Stimulated activated naive CD4-positive, alpha-beta T cell treated with Interleukin-2 at 50 U/mL for 16 hours (primary cell): ENCODE data around the gene GNA15.
A peak's percentile ranks its signal among the peaks of the same experiment; 100 is the strongest.

Experiments
- DNase-seq: peaks from one replicate; lab custom pipeline; 2025; lab: John Stamatoyannopoulos, UW

Gene GNA15

DNA sequence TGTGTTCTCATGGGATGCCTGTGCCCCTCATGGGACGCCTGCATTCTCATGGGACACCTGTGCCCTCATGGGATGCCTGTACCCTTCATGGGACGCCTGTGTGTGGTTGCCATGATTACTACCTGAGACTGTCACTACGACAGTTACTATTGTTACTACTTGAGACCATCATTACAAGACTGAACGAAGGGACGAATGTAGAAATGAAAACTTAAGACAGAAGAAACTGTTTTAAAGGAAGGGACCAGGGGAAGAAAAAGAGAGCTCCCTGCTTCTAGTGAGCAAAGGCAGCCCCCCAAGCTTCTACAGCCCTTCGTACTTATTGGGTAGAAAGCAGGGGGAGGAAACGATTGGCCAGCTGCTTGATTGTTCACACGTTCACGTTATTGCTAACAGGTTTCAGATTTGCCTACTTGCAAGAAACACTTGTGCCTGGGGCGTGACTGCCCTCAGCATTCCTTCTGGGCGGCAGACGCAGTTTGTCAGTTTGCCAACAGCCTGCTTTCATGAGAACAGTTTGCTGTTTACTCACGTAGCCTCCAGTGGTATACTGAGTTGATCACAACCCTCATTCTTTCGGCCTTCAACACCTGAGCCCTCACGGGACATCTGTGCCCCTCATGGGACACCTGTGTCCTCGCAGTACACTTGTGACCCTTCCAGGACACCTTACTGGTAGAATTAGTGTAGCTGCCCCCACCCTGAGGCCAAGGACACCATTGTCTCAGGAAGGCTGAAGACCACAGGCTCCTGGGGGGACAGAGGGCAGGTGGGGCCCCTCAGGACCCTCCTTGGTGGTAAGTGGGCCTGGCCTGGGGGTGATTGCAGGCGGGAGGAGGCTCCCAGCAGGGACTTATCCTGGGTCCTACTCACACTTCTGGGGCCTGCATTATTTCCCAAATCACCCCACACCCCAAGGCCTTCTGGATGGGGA is 40.2 kb downstream of the GNA15 start:
- DNase-seq, result peak; percentile 14

DNA sequence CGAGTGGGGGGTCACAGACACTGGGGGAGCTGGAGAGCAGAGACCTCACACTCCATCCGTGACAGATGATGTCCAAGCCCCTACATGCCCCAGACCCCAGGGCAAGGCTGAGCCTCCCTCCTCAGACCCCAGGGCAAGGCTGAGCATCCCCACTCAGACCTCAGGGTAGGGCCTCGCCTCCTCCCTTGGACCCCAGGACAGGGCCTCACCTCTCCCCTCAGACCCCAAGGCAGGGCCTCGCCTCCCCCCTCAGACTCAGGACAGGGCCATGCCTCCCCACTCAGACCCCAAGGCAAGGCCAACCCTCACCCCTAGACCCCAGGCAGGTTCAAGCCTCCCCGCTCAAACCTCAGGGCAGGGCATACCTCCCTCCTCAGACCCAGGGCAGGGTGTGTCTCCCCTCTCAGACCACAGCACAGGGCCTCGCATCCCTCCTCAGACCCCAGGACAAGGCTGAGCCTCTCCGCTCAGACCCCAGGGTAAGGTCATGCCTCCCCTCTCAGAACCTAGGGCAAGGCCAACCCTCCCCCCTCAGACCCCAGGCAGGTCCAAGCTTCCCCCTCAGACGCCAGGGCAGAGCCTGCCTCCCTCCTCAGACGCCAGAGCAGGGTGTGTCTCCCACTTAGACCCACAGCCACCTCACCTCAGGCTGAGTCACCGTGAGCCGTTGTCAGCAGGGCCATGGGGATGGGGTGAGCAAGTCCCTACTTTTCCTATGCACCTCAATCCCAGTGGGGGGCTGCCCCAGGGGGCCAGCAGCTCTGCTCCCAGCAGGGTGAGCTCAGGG is 41.1 kb downstream of the GNA15 start:
- DNase-seq, result peak; percentile 67

DNA sequence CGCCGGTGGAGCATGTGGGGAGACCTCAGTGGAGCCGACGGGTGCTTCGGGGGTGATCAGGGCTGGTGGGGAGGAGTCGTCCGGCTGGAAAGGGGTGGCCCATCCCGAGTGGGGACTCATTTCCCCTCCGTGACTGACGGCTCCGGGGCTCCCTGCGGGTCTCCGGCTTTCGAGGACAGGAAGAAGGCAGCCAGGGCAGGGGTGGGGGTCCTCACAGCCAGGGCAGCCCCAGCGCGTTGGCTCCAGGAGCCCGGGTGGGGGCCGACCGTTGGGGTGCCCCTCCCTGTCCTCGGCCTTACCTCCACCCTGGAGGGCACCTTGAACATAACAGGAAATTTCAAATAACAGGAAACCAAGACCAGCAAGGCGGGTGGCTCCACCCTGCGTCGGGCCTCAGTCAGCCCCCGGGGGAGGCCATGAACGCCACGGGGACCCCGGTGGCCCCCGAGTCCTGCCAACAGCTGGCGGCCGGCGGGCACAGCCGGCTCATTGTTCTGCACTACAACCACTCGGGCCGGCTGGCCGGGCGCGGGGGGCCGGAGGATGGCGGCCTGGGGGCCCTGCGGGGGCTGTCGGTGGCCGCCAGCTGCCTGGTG is 42.6 kb downstream of the GNA15 start, which contains the start of gene S1PR4:
S1PR4 (plus strand) TSS at position 393 of the 596 bp plus-strand sequence; CDS start at position 417, 24 bp downstream.
- DNase-seq, result peak; percentile 52

DNA sequence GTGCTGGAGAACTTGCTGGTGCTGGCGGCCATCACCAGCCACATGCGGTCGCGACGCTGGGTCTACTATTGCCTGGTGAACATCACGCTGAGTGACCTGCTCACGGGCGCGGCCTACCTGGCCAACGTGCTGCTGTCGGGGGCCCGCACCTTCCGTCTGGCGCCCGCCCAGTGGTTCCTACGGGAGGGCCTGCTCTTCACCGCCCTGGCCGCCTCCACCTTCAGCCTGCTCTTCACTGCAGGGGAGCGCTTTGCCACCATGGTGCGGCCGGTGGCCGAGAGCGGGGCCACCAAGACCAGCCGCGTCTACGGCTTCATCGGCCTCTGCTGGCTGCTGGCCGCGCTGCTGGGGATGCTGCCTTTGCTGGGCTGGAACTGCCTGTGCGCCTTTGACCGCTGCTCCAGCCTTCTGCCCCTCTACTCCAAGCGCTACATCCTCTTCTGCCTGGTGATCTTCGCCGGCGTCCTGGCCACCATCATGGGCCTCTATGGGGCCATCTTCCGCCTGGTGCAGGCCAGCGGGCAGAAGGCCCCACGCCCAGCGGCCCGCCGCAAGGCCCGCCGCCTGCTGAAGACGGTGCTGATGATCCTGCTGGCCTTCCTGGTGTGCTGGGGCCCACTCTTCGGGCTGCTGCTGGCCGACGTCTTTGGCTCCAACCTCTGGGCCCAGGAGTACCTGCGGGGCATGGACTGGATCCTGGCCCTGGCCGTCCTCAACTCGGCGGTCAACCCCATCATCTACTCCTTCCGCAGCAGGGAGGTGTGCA is 43.3 kb downstream of the GNA15 start:
- peak; percentile 14 for DNase-seq

GRCh38 chr19:3179739-3180293 is 44.0 kb downstream of the GNA15 start:
- peak; percentile 59 for DNase-seq

GRCh38 chr19:3183721-3184641 is 48.1 kb downstream of the GNA15 start:
- DNase-seq, result no peak

DNA sequence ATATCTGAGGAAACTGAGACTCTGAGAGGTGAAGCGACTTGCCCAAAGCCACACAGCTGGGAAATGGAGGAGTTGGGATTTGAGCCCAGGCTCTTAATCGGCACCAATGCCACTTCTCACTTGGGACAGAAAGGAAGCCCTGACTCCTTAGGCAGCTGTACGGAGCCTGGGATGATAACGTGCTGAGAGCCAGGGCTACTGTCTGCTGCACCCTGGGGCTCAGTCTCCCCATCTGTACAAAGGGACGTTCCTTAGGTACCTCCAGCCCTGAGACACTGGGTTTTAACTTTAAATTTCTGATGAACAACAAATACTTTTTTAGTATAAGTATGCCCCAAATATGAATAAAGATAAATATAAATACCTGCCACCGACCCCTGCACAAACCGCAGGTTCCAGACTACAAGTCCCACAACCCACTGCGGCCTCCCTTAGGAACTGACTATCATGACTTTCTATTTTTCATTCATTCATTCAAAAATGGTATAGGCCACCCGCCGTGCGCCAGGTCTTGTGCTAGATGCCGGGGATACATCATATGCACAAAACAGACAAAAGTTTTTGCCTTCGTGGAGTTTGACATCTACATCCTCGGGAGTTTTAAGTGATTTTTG is 49.1 kb downstream of the GNA15 start:
- peak; percentile 75 for DNase-seq

GRCh38 chr19:3185461-3186159 is 49.8 kb downstream of the GNA15 start, which contains the start of gene NCLN:
Gene NCLN (plus strand): TSS chr19:3185930. CDS start chr19:3186031, 101 bp downstream.
- DNase-seq, result peak; percentile 92

DNA sequence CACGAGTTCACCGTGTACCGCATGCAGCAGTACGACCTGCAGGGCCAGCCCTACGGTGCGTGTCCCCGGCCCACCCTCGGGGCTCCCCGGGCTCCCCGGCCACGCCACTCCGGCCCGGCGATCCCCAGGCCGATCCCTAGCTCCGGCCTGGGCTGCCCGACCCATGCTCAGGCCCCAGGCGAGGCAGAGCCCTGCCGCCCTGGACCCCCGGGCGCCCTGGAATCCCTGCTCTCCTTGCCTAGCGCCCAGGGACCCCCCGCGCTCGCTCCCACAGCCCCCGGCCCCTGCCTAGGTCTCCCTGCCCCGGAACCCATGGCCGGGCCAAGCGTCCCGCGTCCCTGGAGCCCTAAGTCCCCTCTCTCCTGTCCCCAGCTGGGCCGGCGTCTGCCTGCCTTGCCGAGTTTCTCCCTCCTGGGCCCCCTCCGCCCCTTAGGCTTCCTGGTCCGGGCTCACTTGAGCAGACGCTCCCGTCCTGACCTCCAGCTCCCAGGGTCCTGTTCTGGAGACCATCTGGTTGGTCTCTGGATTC is 50.4 kb downstream of the GNA15 start:
- no peak for DNase-seq

GRCh38 chr19:3186891-3187661 is 51.2 kb downstream of the GNA15 start:
- no peak for DNase-seq

DNA sequence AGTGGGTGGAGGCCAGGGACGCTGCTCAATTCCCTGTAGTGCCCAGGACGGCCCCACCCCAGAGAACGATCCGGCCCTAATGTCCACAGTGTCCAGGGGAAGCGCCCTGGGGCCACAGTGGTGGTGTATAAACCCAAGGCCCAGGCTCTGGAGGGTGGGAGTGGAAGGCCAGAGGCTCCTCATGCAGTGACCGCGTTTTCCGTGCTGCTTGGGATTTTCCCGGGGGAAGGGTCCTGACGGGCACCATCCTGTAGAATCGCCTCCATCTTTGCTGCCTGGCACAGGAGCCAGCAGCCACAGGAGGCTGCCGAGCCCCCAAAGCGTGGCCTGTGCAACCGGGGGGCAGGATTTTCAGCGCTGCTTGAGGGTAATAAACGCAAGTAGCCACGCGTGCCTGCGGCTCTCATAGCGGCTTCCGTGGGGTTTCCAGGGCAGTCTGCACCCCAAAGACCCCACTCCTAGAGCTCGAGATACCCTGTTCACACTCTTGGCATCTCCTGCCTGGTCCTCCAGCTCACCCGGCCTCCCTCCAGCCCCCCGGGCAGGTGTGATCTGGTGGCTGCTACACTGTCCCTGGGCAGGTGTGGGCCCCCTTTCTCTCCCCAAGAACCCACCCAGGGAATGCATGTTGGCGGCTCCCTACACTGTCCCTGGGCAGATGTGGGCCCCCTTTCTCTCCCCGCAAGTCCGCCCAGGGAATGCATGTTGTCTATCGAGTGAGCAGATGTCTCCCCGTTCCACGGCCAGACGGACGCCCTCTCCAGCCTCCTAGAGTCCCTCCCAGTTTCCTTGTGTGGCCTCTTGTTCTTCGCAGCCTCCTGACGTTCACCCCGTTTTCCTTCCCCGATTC is 52.1 kb downstream of the GNA15 start:
- no peak for DNase-seq

DNA sequence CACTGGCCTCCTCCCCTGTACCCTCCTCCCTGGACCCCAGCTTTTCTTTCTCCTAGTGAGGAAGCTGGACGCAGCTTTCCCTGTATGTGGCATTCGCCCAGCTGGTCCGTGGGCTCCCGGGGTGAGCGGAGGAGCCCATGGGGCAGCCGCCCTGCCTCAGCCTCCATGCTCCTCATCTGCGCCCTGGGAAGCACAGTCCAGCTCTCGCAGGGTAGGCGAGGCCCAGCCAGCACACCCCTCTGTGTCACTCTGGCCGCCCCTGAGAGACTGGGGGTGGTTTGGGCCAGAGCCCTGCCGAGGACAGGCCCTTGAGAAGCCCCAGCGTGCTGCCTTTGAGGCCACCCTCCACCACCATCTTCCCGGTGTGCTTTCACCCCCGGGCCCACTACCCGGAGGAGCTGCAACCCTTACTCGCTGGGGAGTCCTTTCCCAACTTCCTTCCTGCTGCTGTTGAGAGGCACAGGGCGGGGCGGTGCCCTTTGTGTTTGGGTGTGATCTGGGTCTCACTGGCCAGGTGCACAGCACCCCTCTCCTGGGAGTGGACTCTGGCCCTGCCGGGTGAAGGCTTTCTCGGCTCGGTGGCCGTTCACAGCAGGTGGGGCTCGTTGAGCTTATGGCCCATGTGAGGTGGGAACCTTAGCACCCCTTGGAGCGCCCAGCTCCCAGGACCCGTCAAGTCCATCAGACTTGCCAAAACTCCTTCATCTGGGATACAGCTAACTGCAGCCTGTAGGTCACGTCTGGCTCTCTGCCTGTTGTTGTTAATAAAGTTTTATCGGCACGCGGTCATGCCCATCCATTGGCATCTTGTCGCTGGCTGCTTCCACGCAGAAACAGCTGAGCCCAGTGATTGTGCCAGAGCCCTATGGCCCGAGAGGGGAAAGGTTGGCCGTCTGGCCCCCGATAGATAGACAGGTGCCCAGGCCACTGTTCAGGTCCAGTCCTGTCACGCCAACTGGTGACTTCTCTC is 53.1 kb downstream of the GNA15 start:
- DNase-seq, result no peak

DNA sequence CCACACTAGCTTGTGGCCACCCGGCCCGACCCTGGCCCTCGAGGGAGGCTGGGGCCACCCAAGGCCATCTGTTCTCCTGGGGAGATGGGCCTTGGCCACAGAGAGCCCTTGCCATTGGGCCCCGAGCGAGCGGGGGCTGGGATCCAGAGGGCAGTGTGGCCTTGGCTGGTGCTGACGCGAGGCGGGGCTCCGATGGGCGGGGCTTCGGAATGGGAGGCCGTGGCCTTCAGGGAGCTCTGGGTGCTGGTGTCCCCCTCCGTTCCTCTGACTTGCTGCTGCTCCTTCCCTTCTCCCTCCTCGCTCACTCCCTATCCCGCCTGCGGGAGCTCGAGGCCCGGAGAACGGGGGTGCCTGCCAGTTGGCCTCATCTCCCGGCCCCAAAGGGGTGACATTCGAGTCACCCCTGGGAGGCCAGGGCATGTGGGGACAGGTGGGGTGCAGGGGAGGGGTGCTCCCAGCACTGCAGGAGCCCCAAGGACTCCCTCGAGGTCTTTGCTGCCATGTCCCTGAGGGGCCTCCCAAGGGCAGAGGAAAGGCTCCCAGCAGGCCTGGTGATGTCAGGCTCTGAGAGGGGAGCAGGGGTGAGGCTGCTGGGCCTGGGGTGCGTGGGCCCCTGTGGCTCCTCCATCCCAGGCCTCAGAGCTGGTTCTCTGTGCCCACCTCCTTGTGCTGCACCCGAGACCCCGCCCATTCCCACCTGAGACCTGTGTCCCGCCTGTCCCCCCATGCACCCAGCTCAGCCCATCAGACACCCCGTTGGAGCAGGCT is 54.1 kb downstream of the GNA15 start:
- no peak for DNase-seq

DNA sequence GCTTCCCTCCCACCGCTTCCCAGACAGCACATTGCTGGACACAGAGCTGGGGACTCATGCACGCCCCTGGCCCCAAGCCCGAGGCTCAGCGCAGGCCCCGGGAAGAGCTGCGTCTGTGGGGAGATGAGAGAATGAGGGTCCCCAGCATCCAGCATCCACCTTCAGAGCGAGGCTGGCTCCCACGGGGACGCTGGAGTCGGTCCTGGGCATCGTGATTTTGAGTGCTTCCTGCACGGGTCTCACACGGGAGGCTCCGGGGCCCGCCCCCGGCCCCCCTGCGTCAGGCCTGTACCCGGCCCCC is 54.6 kb downstream of the GNA15 start:
- DNase-seq, result no peak
